Cardiac septum (tissue), 1 donor: ENCODE measurements around the gene PGA3. TPM values are rescaled to one million over a fixed set of nuclear protein-coding genes. Genes with fewer than 3 reads are reported as not detected.
"Not testable (repeated sequence)": the region's sequence is repeated elsewhere in the genome, so short reads cannot be mapped to it uniquely, and the experiment has no call there.

ENCODE experiments used
- DNase-seq: peaks from one replicate; pipeline ENCODE4 v3.0.0-alpha.2; 2020; ENCODE audit warnings: low spot score
- intact Hi-C: fragments of 100-400 bp; cut with DNase I; formaldehyde crosslinking; loops from one replicate; pipeline ENCODE4 v1.14.0; 2022
- total RNA-seq: library from RNA; stranded (reverse); fragmentation: NEBNext Ultra II Directional; extraction: Animal tissue kit (Norgen Biotek cat#: 25700); gene quantifications from one replicate; pipeline ENCODE4 v1.2.1, GENCODE V29; 2021
- donor health status: DM: no; HTN: no; CAD: no.

PGA3 gene
- total RNA-seq, 1 donor from 2014 or later: 0.24 TPM

- intact Hi-C loops: no loop called here
- no peak for DNase-seq
Measured at GRCh38 chr11:61198361-61198760, 5.0 kb upstream of the PGA3 start.

- intact Hi-C loops: no loop called here
- DNase-seq: no peak
Measured at GRCh38 chr11:61198948-61199523, 4.3 kb upstream of the PGA3 start.

GRCh38 chr11:61201476-61201875 lies 1.8 kb upstream of the PGA3 start:
- intact Hi-C loops: no loop called here
- no peak for DNase-seq

- intact Hi-C loops, DNase-seq: not testable (repeated sequence)
Measured at GRCh38 chr11:61203873-61204272, 558 bp downstream of the PGA3 start.

- not testable (repeated sequence) for DNase-seq
Measured at GRCh38 chr11:61204502-61205059, 1.3 kb downstream of the PGA3 start.

GRCh38 chr11:61207636-61208310 lies 4.5 kb downstream of the PGA3 start:
- DNase-seq, intact Hi-C loops: not testable (repeated sequence)

More at GRCh38 chr11:61204502-61205059, 1.3 kb downstream of the PGA3 start:
- intact Hi-C loops: not testable (repeated sequence)

- DNase-seq, intact Hi-C loops: not testable (repeated sequence)
Measured at GRCh38 chr11:61210629-61211028, 7.3 kb downstream of the PGA3 start.

GRCh38 chr11:61211327-61211952 lies 8.1 kb downstream of the PGA3 start:
- peak; percentile 15 for DNase-seq
- intact Hi-C loops: not testable (repeated sequence)

- intact Hi-C loops, DNase-seq: not testable (repeated sequence)
Measured at GRCh38 chr11:61212202-61212601, 8.9 kb downstream of the PGA3 start.

- intact Hi-C loops, DNase-seq: not testable (repeated sequence)
Measured at GRCh38 chr11:61213711-61214324, 10.5 kb downstream of the PGA3 start.

- intact Hi-C loops, DNase-seq: not testable (repeated sequence)
Measured at GRCh38 chr11:61218306-61218705, 15.0 kb downstream of the PGA3 start.

- DNase-seq, intact Hi-C loops: not testable (repeated sequence)
Measured at GRCh38 chr11:61219016-61219415, 15.7 kb downstream of the PGA3 start.

GRCh38 chr11:61222047-61222446 lies 18.7 kb downstream of the PGA3 start, which contains the start of gene PGA4:
Gene PGA4, plus strand, starts transcription at chr11:61222347. Its CDS starts 54 bp downstream, at chr11:61222401.
- intact Hi-C loops, DNase-seq: not testable (repeated sequence)

- intact Hi-C loops: not testable (repeated sequence)
Measured at GRCh38 chr11:61222692-61223091, 19.4 kb downstream of the PGA3 start.

GRCh38 chr11:61226457-61227137 lies 23.3 kb downstream of the PGA3 start:
- DNase-seq, intact Hi-C loops: not testable (repeated sequence)

More at GRCh38 chr11:61222692-61223091, 19.4 kb downstream of the PGA3 start:
- DNase-seq: not testable (repeated sequence)

GRCh38 chr11:61229458-61229857 lies 26.1 kb downstream of the PGA3 start:
- intact Hi-C loops, DNase-seq: not testable (repeated sequence)

GRCh38 chr11:61231033-61231432 lies 27.7 kb downstream of the PGA3 start:
- intact Hi-C loops, DNase-seq: not testable (repeated sequence)

GRCh38 chr11:61231585-61231984 lies 28.3 kb downstream of the PGA3 start:
- intact Hi-C loops, DNase-seq: not testable (repeated sequence)

- DNase-seq, intact Hi-C loops: not testable (repeated sequence)
Measured at GRCh38 chr11:61232548-61233145, 29.3 kb downstream of the PGA3 start.
